IPS DF 4.7 (cell line): Measurements from ENCODE around the gene SLC25A45.

Source experiments
- DNase-seq: peaks from one replicate; pipeline ENCODE4 v3.0.0-alpha.2; 2013; ENCODE audit warnings: low spot score; ENCODE audit errors: extremely low read depth

SLC25A45 gene

DNA sequence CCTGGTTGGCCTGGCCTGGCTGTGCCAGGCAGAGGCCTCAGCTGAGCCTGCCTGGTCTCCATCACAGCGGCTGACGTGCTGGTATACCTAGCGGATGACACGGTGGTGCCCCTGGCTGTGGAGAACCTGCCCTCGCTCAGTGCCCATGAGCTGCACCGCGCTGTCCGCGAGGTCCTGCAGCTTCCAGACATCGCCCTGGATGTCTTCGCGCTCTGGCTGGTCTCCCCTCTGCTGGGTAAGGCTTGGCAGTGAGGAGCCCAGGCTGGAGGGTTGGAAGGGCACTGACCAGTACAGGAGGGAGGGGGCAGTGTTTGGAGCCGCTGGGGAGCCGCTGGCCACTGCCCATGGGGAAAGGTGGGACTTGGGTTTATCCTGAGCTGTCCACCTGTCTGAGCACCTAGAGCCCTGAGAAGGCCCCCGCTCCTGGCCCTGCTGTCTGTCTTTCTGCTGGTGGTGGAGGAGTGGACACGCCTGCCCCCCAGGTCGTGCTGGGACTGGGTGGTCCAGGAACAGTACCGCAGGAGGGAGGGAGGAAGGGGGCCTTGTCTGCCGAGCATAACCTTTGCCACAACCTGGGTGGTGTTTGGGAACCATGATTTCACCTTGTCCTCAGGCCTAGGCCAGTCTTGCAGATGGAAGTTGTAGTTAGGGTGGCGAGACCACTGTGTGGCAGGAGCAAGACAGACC is 7.0 kb upstream of the SLC25A45 start:
- DNase-seq = no peak

DNA sequence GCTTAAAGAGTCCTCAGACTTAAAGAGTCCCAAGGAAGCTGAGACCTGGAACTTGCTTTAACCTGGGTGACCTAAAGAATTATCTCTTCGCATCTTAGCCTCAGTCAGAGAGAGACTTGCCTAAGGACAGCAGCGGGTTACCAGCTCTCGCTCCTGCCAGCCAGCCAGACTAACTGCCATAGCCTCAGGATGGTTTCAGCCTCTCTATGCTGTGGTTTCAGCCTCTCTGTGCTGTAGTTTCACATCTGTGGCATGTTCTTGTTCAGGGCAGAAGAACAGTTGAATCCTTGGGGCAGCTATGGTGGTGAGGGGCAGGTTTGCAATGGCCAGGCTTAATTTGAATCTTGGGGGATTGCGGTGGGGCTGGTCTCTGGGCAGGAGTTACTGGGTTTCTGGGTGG is 6.3 kb upstream of the SLC25A45 start:
- no peak for DNase-seq

DNA sequence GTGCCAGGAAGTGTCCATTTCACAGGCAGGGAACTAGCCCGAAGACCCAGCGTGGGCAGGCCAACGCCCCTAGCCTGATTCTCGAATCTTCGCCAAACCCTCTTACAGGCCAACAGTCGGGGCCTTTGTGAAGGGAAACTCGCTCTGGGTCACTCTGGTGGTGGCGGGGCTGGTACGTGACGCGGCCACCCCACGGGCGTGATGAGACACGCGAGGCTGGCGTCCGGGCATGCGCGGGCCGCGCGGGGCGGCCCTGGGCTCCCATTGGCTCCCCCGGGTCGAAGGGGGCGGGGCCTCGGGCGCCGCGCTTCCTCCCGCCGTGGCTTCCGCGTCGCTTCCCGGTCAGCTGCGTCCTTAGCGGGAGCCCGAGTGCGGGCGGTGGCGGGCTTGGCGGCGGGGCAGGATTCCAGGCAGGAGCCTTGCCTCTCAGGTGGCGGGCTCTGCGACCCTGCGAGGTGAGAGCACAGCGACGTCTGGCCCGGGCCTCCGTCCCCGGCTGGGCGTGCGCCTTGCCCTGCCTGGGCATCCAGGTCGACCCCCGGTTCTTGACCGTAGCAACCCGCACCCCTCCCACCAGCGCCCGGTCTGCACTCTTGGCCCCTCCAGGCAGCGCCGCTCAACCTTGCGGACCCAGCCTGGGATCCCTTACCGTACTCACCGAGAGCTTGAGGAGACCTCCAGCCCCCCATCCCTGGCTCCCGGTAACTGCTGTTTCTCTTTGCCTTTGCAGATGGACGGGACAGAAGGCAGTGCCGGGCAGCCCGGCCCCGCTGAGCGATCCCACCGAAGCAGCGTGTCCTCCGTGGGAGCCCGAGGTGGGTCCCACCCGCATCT is 4.1 kb upstream of the SLC25A45 start, which contains the start of gene FRMD8:
TSS of gene FRMD8 (plus strand) at position 331 of the 834 bp plus-strand sequence. CDS start at position 731, 400 bp downstream.
- no peak for DNase-seq

DNA sequence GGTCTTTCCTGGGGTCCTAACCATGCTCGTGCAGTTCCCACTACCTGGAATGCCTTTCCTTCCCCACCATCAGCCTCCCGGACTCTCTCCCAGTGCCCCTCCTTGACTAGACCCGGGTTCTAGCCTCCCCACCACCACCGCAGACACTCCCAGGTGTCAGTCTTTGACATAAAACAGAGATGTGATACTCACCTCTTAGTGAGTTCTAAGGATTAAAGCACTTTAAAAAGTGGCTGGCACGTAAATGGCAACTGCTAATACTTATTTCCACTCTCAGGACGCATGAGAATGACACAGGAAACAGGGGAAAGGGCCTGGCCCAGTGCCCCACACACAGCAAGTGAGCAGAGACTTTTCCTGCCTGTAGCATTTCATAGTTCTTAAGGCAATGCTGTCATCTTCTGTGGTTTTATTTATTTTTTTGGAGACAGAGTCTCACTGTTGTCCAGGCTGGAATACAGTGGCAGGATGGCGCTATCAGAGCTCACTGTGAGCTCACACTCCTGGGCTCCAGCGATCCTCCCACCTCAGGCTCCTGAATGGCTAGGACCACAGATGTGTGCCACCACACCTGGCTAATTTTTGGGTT is 1.9 kb upstream of the SLC25A45 start:
- DNase-seq = no peak

DNA sequence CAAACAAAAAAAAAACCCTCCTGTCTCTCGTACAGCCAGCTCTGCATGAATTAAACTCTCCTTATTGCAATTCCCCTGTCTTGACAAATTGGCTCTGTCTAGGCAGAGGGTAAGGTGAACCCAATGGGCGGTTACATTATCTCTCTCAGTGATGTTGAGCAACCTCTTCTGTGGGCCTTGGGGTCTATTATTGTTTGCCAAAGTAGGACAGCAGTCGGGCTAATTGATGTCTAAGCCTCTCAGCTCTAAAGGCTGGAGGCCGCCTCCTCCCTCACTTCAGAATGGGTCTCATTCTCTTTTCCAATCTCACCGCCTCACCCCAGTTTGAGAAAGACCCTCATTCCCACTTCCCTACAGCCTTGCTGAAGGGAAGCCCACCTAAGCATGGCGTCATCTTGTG is 1.3 kb upstream of the SLC25A45 start:
- no peak for DNase-seq

DNA sequence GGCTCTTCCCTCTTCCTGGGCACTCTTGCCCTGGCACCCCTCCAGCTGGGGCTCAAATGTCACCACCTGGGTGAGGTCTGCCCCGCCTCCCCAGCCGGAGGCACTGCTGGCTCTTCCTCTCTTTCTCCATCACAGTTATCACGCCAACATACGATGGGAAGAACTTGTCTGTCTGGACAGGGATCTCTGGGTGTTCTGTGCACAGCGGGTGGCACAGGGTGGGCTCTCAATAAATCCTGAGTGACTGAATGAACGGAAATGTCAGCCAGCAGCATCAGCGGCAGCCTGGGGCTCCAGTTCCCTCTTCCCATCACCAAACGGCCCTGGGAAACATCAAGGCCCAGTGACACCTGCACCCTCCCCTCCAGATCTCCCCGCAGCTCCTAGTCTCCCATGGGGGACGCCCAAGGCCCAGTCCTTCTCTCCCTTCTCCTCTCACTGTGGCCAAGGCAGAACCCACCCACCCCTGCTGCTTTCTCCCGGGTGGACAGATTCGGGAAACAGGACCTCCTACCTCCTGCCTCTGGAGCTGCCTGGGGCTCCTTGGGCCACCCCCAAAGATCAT is 440 bp upstream of the SLC25A45 start:
- DNase-seq = no peak

DNA sequence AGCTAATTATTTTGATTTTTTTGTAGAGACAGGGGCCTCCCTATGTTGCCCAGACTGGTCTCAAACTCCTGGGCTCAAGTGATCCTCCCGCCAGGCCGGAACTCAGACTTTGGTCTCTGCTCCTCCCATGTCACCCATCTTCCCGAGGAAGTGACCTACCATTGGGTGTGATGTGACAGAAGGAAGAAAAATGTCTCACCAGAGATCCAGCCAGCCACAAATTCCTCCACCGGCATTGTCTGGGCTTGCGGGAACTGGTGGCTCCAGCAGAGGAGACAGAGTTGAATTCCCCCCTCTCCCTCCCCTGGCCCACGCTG is 772 bp downstream of the SLC25A45 start:
- DNase-seq = no peak

DNA sequence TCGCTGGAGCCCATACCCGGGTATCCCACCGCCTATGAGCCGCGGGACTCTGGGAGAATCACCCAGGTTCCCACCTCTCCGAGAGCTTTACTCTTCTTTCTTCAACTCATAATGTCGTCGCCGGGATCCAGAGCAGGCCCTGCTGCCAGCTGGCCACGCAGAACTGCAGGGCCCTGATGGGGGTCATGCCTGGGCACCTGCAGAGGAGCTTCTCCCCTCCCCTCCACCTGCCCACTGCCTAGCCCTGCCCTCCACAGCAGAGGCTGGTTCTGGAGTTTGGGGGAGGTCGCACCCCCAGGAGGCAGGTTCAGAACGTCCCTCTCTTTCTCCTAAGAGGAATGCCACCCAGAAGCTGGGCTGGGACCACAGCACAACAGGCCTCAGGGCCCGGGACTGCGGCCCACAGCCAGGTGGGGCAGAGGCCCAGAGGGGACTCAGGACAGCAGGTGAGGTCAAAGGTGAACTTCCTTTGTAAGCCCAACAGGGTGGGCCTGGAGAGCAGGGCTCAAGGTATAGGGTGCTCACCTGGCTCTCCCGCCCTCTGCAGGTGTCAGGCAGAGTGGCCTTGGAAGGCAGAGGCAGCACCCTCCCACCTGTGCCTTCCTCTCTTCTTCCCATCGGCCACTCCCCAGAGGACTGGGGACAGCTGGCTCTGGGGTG is 1.9 kb downstream of the SLC25A45 start:
- DNase-seq = no peak

DNA sequence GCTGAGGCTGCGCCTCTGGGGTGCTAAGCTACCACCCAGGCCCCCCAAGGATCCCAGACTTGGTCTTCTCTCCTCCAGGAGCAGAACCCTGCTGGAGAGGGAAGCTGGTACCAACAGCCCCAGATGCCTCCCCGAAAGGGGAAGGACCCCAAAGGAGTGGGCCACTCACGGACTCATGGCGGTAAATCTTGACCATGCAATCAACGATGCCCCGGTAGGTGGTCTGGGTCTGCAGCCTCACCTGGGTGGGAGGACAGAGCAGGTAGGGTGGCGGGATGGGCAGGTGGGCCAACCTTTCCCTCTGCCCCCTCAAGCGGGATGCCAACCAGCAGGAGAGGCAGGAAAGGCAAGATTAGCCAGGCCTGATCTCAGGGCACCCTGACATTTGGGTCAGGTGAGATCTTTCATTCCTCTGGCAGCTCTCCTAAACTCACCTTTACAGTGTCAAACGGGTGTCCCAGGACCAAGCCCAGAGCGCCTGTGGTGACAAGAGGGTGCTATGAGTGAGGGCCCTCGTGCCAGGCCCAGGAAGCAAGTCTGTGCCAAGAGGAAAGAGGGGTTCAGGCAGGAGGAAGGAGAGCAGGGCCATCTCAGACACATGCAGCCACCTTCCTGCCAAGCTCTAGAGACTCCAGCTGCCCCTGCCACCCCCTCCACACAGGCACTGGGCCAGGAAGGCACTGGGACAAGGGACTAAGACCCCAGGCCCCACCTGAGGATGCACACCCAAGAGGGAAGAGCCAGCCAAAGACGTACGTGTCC is 2.6 kb downstream of the SLC25A45 start:
- DNase-seq = no peak

DNA sequence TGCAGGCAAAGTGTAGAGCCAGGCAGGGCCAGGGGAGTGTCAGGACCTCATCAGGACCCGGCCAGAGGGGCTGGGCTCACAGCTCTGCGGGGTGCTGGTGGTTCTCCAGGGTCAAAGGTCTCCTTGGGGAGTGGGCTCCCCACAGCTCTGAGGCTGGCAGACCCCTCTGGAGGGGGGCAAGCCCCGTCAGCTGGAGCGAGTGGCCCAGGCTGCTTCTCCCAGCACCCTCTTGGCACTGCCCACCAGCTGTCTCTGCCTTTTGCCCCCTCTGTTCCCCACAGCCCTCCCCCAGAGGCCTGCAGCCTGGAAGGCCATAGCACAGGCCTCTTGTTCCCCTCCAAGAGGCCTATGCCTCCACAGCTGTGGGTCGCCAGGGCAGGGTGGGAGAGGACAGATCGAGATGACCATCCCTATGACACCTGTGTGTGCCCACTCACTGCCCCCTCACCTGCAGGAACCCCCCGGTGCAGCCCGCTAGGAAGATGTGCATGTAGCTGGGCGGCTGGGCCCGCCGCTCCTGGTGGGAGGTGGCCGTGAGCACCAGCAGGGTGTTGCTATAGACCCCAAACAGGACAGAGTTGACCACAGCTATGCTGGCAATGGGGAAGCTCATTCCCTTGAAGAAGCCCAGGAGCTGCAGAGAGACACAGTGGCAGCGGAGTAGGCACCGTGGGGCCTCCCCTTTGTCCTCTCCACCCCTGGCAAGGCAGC is 3.4 kb downstream of the SLC25A45 start:
- DNase-seq = no peak

DNA sequence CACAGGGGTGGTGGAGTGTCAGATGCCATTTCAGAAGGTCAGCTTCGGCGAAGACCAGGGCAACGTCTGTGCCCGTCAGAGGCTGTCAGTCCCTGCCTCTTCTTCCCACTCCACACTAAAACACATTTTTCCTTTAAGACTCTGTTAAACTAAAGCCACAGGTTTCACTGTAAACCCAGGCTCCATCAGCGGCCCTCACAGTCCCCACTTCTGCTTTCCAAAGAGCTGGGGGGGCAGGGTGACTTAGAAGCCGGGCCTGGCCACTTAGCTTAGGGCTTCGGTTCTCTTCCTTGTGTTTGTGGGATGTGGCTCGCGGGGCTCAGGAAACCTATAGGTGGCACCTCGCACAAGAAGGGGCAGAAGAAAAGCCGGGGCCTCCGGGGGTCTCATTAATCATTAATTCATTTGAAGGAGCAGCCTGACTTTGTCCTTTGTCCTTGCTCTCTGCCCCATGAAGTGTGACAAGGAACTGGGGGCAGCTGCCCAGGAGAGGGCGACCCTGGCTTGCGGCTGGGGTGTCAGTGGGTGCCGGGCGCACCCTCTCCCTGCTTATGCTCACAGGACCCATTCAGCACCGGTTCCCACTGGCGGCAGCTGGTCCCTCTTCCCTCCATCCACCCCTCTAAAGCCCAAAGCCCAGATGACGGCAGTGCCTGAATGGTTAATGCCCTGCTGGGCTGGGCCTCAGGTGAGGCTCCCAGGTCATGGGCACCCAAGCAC is 4.1 kb downstream of the SLC25A45 start:
- DNase-seq = no peak

DNA sequence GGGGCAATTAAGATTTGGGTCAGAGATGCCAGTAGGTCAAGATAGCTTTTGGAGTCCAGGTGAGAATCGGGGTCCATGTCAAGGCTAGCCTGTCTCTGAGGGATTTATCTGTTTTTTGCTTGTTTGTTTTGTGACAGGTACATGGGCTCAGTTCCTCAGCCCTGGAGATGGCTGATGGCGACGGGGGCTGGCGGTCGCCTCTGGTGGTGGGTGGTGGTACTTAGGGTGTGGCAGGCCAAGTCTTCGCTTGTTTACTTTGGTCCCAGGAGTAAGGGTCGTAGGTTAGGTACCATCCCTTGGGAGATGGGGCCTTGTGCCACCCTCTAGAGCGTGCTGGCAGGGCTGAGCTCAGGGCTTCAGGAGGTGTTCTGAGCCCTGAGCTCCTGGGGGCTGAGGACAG is 4.7 kb downstream of the SLC25A45 start:
- no peak for DNase-seq

DNA sequence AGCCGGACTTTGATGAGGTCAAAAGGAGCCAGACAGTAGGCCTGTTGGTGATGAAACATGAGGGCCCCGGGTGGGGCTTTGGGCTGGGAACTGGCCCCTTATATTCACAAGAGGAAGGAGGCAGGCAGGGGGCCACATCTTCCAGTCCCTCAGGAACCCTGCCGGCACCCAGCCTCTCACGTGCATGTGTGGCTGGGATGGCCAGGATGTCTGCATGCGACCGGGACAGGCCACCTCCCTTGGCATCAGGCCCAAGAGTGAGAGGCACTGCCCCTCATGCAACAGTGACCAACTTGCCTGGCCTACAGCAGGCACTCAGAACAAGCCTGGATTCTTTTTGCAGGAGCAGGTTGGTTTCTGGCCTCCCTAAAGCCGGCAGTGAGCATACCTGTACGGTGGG is 5.4 kb downstream of the SLC25A45 start:
- DNase-seq = no peak

DNA sequence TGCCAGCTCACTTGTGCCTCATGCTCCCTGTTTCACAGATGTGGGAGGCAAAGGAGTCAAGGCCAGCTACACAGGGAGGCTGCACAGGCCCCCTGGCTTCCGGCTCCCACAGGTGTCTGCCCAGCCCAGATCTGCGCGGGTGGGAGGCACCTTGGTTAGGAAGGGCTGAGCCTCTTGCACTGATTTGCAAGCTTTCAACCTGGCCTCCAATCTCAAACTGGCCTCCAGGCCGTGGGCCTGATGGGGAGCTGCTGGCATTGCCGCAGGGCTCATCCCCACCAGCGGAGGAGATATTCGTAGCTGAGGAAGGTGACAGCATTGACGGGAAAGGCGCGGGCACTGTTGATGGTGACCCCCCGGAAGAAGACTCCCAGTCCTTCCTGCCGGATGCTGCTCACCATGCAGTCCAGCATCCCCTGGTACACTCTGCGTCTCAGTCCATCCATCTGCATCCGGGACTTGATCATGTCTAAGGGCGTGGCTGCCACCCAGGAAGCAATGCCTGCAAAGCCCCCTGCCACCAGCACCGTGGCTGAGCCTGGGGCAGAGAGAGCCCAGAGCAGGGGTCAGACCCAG is 6.2 kb downstream of the SLC25A45 start:
- no peak for DNase-seq

DNA sequence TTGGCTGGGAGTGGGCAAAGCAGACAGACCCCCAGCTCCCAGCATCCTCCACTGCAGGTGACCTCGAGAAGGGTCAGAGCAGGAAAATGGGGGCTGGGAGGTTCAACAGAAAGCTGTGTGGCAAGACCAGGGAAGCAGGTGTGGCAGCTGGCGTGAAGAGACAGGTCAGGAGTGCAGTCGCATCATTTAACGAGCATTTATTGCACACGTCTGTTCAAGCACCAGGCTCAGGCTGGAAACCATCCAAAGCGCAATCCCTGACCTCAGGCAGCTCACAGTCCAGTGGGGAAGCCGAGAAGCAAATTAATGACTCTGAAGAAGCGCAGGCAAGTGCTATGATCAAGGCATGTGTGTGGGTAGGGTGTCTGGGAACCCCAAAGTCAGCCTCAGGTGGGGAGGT is 7.4 kb downstream of the SLC25A45 start:
- no peak for DNase-seq

DNA sequence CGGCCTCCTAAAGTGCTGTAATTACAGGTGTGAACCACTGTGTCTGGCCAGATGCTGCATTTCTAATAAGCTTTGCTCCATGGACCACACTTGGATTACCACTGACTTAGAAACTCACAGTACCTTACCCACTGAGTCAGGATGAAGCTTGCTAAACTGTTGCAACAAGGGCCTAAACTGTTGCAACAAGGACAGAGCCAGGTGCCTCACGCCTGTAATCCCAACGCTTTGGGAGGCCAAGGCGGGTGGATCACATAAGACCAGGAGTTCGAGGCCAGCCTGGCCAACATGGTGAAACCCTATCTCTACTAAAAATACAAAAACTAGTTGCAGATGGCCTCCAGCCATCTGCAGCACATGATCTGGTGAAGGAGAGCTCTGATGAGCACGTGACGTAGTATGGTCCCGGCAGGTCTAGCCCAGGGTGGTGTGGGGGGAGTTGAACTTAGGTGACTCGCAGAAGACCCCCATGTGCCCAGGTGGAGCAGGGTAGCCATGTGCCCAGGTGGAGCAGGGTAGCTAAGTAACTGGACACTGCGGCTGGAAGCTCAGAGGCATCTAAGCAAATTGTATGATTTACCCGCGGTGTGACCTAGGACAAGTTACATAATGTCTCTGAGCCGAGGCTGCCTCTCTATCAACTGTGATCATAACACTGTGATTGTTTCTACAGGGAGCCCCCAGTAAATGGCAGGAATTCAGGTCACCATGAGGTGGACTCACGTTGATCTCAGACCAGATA is 8.4 kb downstream of the SLC25A45 start:
- no peak for DNase-seq

DNA sequence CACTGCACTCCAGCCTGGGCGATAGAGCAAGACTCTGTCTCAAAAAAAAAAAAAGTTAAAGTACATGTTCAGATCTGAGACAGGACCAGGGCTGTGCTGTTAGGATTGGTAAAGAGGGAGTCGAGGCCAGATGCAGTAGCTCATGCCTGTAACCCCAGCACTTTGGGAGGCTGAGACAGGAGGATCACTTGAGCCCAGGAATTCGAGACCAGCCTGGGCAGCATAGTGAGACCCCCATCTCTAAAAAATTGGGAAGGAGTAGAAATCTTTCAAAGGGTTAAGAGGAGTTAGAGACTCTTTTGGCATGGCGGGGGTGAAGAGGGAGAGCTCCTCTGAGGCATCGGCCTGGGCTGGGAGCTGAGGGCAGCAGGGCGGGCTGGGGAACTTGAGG is 11.8 kb downstream of the SLC25A45 start:
- no peak for DNase-seq

DNA sequence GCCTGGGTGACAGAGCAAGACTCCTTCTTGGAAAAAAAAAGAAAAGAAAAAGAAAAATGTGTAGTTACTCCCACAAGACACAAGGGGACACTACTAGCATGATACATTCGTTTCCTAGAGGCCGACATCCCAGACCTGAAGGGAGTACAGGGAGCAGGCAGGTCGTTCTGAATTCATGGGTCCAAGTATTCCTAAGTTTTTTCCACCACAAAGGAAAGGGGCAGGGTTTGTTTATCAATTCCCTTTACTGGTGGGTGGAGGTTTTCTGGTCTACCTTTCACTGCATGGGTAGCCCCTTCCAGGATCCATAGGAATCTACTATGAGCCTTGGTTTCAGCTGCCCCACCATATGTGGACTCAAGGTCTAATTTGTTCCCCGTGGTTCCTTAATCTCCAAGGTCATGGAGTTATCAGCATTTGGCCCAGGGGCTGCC is 16.1 kb downstream of the SLC25A45 start:
- no peak for DNase-seq

DNA sequence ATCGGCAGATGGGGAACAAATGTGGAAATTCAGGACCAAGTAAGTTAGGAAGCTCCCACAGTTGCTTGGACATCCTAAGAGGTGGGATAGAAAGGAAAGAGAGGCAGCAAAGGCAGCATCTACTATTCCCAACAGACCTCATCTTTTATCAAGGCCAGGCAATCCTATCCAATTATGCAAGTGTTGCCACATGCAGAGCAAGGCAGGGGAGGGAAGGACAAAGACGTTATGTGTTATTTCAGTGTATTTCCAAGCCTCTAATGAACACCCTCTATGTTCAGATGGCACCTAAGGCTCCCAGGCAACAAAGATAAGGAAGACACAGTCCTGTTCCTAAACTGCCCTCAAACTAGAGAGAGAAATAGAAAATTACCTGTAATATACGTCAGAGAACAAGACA is 18.7 kb downstream of the SLC25A45 start:
- DNase-seq = no peak
